GM18520 (cell line): ENCODE measurements around the gene KRT81.
A peak's percentile ranks its signal among the peaks of the same experiment; 100 is the strongest.
"Not testable (repeated sequence)": the region's sequence is repeated elsewhere in the genome, so short reads cannot be mapped to it uniquely, and the experiment has no call there.

Source experiments
- ATAC-seq: cut with Tn5 transposase; IDR thresholded peaks from one replicate; pipeline ENCODE4 v1.9.1; 2021; ENCODE audit not compliant: unreplicated experiment

KRT81 gene

DNA sequence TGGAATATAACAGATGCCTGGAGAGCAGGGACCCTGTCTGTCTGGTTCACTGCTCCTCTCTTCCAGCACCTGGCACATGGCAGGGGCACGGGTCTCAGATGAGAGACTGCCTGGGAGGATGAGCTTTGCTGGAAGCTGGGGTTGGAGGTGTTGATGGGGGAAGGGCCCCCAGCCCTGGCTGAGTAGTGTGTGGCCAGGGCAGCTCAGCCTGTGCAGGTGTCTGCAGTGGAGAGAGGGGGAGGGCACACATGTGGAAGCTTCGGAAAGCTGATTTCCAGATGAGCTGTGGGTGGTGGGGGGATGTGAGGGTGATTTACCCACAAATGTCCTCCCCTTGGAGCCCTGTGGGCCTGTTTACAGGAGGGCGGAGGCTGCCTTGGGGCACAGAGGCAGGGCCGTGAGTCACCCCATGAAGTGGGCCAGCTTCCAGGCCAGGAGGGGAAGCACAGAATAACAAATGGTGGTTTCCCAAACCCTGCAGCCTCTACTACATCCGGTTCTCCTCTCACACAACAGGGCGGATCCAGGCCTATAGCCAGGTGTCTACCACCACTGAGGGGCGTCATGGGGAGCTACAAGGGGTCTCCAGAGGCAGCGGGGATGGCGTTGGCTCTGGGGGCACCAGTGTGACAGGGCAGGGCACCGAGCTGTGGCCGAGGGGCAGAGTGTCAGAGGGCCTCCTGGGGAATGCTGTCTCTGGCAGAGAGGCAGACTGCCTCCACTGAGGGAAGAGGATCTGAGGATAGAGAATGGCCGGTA is 47.3 kb downstream of the KRT81 start:
- peak; percentile 75 for ATAC-seq

- no peak for ATAC-seq
These were observed 48.0 kb downstream of the KRT81 start for GRCh38 chr12:52243259-52243855.

DNA sequence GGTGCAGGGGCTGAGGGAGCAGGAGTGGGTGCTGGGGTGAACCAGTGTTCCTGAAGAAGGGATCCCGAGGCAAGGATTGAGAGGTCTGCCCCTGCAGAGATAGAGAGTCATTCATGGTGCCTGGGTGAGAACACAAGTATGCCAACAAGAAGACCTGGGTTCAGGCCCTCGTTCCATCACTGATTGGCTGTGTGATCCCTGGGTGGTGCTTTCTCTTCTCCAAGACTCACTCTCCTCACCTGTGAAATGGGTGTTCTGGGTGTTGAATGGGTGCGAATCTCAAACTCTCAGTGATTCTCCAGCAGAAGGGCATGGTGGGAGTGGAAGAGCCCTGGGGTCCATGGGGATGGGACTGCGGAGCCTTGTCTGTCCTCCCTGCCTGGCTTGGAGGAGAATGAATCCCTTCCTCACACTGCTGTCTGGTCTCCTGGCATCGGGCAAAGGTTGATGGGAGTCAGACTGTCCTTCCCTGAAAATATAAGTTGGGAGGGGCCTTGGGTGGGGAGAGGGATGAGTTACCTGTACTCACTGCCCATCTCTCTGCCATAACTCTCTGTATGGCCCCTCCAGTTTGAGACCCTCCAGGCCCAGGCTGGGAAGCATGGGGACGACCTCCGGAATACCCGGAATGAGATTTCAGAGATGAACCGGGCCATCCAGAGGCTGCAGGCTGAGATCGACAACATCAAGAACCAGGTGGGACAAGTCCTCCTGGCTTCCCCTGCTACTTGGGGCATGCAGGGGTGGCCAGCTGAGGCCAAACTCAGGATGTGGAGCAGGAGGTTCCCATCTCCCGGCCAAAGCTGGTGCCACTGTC is 48.7 kb downstream of the KRT81 start:
- no peak for ATAC-seq

DNA sequence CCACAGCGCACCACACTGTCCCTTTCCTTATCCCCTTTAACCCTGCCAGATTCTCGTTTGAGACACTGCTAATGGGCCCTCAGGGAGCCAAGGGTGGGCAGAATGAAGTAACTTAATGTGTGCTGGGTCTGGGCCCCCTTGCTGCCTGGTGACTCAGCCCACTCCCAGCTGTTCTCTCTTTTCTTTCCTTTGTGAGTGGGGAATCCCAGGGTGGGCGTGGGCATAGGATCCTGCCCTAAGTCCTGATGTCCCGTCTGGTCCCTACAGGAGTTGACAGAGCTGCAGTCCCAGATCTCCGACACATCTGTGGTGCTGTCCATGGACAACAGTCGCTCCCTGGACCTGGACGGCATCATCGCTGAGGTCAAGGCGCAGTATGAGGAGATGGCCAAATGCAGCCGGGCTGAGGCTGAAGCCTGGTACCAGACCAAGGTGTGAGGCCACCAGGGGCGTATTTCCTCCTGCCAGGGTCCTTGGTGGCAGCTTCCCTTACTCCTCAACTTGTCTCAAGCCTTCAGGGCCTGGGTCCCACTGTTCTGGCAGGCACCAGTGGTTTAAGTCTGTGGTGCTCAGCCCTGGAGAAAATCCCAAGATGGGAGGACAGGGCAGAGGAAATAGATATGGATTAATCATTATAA is 50.0 kb downstream of the KRT81 start:
- no peak for ATAC-seq

DNA sequence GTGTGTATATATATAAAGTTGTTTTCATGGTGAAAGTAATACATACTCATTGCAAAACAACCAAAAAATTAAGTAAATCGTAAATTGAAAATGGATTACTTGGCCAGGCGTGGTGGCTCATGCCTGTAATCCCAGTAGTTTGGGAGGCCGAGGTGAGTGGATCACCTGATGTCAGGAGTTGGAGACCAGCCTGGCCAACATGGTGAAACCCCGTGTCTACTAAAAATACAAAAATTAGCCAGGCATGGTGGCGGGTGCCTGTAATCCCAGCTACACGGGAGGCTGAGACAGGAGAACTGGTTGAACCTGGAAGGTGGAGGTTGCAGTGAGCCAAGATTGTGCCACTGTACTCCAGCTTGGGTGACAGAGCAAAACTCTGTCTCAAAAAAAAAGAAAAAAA is 51.1 kb downstream of the KRT81 start:
- not testable (repeated sequence) for ATAC-seq

- ATAC-seq, result no peak
These were observed 51.6 kb downstream of the KRT81 start for GRCh38 chr12:52239767-52240166.

- ATAC-seq, result no peak
These were observed 52.3 kb downstream of the KRT81 start for GRCh38 chr12:52238916-52239646.

DNA sequence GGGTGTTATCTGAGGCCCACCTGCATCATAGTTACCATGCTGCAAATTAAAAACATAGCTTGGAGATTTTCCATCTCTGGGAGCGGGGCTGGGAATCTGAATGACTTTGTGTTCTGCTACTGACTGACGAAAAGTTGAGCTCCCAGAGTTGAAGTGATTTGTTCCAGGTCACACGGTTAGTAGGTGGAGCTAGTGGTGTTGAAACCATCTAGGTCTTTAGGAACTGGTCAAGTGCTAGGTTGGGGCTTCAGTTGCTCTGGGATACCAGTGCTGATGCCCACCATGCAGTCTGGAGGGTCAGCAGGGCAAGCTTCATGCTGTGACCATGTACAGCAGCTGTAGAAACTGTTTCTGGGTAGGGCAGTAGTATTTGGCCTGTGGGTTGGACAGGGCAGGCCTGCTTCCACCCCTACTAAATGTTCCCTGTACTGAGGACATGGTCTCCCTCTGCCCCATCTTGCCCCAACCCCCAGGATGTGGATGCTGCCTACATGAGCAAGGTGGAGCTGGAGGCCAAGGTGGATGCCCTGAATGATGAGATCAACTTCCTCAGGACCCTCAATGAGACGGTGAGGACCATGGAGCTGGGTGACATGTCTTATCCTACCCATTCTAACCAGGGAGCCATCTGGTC is 53.0 kb downstream of the KRT81 start:
- no peak for ATAC-seq

GRCh38 chr12:52236386-52237050 is 54.8 kb downstream of the KRT81 start:
- no peak for ATAC-seq
